Measurements from ENCODE around the gene ARRB2. TPM values are rescaled to one million over a fixed set of nuclear protein-coding genes. Genes with fewer than 3 reads are reported as not detected.
"Not testable (repeated sequence)": the region's sequence is repeated elsewhere in the genome, so short reads cannot be mapped to it uniquely, and the experiment has no call there.

The ARRB2 gene
- total RNA-seq, 1 experiment from 2014 or later = 82.2 TPM

- ChIA-PET POLR2A (ENCODE audit: low non-redundant PET) (no interaction called here), CTCF (no interaction called here)
- DNase-seq (ENCODE audit: low spot score) = no peak
- no peaks in the 10 kb centered on the region for H3K9me3 ChIP-seq (ENCODE audit: low read depth, low read length, poor library complexity, severe bottlenecking)
- no peak overlapping the region for H3K4me3 ChIP-seq (ENCODE audit: low read depth, low read length, poor library complexity, severe bottlenecking)
- H3K27me3 ChIP-seq (replicated peaks; ENCODE audit: insufficient read depth, low read depth, low read length, poor library complexity) = no peaks in the 10 kb centered on the region
- intact Hi-C loops (cut with micrococcal nuclease; ENCODE audit: unreplicated experiment) = no loop called here
- TF ChIP-seq CTCF (conservative IDR thresholded peaks at IDR 0.05; ENCODE audit: low read depth, low read length) (no peak), EZH2 (IDR thresholded peaks at IDR 0.05; ENCODE audit: borderline replicate concordance, low read depth, low read length, poor library complexity, severe bottlenecking) (no peak)
- peaks cover 88% of the 10 kb centered on the region for H3K36me3 ChIP-seq (ENCODE audit: insufficient read depth, low read length, poor library complexity, severe bottlenecking)
- no peaks in the 10 kb centered on the region for H3K4me1 ChIP-seq (ENCODE audit: insufficient read depth, low read length, poor library complexity, severe bottlenecking)
- H3K27ac ChIP-seq (ENCODE audit: low read depth, low read length, poor library complexity, severe bottlenecking) = no peak overlapping the region
- BruUV-seq (replicated peaks) = no TSS peak
Observed at GRCh38 chr17:4676791-4677190, 33.6 kb upstream of the ARRB2 start.

GRCh38 chr17:4678448-4679026 is 31.9 kb upstream of the ARRB2 start:
- no peak for TF ChIP-seq EZH2 (IDR thresholded peaks at IDR 0.05; ENCODE audit: borderline replicate concordance, low read depth, low read length, poor library complexity, severe bottlenecking)
- TF ChIP-seq CTCF (conservative IDR thresholded peaks at IDR 0.05; ENCODE audit: low read depth, low read length) = no peak
- H3K27ac ChIP-seq (ENCODE audit: low read depth, low read length, poor library complexity, severe bottlenecking) = no peak overlapping the region
- H3K9me3 ChIP-seq (ENCODE audit: low read depth, low read length, poor library complexity, severe bottlenecking) = no peaks in the 10 kb centered on the region
- H3K4me3 ChIP-seq (ENCODE audit: low read depth, low read length, poor library complexity, severe bottlenecking) = no peak overlapping the region
- ChIA-PET CTCF (no interaction called here), POLR2A (ENCODE audit: low non-redundant PET) (no interaction called here)
- no peaks in the 10 kb centered on the region for H3K4me1 ChIP-seq (ENCODE audit: insufficient read depth, low read length, poor library complexity, severe bottlenecking)
- DNase-seq (ENCODE audit: low spot score) = no peak
- no peaks in the 10 kb centered on the region for H3K27me3 ChIP-seq (replicated peaks; ENCODE audit: insufficient read depth, low read depth, low read length, poor library complexity)
- peaks cover 82% of the 10 kb centered on the region for H3K36me3 ChIP-seq (ENCODE audit: insufficient read depth, low read length, poor library complexity, severe bottlenecking)
- no TSS peak for BruUV-seq (replicated peaks)
- intact Hi-C loops (cut with micrococcal nuclease; ENCODE audit: unreplicated experiment) = no loop called here

GRCh38 chr17:4679658-4680057 is 30.8 kb upstream of the ARRB2 start:
- peaks cover 72% of the 10 kb centered on the region for H3K36me3 ChIP-seq (ENCODE audit: insufficient read depth, low read length, poor library complexity, severe bottlenecking)
- no peak for TF ChIP-seq CTCF (conservative IDR thresholded peaks at IDR 0.05; ENCODE audit: low read depth, low read length)
- no peak for TF ChIP-seq EZH2 (IDR thresholded peaks at IDR 0.05; ENCODE audit: borderline replicate concordance, low read depth, low read length, poor library complexity, severe bottlenecking)
- no peak for DNase-seq (ENCODE audit: low spot score)
- intact Hi-C loops (cut with micrococcal nuclease; ENCODE audit: unreplicated experiment) = no loop called here
- H3K4me3 ChIP-seq (ENCODE audit: low read depth, low read length, poor library complexity, severe bottlenecking) = no peak overlapping the region
- ChIA-PET CTCF (no interaction called here), POLR2A (ENCODE audit: low non-redundant PET) (no interaction called here)
- H3K9me3 ChIP-seq (ENCODE audit: low read depth, low read length, poor library complexity, severe bottlenecking) = no peaks in the 10 kb centered on the region
- no TSS peak for BruUV-seq (replicated peaks)
- no peak overlapping the region for H3K27ac ChIP-seq (ENCODE audit: low read depth, low read length, poor library complexity, severe bottlenecking)
- no peaks in the 10 kb centered on the region for H3K4me1 ChIP-seq (ENCODE audit: insufficient read depth, low read length, poor library complexity, severe bottlenecking)
- H3K27me3 ChIP-seq (replicated peaks; ENCODE audit: insufficient read depth, low read depth, low read length, poor library complexity) = no peaks in the 10 kb centered on the region

- H3K4me3 ChIP-seq (ENCODE audit: low read depth, low read length, poor library complexity, severe bottlenecking); BruUV-seq (replicated peaks); intact Hi-C loops (cut with micrococcal nuclease; ENCODE audit: unreplicated experiment); DNase-seq (ENCODE audit: low spot score); H3K4me1 ChIP-seq (ENCODE audit: insufficient read depth, low read length, poor library complexity, severe bottlenecking); H3K27ac ChIP-seq (ENCODE audit: low read depth, low read length, poor library complexity, severe bottlenecking); H3K27me3 ChIP-seq (replicated peaks; ENCODE audit: insufficient read depth, low read depth, low read length, poor library complexity); H3K9me3 ChIP-seq (ENCODE audit: low read depth, low read length, poor library complexity, severe bottlenecking); CTCF ChIA-PET: not testable (repeated sequence)
- POLR2A ChIA-PET (ENCODE audit: low non-redundant PET) = interaction anchor here (0.6 kb wide), 1 partner anchor 14 kb away, joined by 9 read pairs; no protein-coding TSS in a partner anchor
- H3K36me3 ChIP-seq (ENCODE audit: insufficient read depth, low read length, poor library complexity, severe bottlenecking) = peaks cover 59% of the 10 kb centered on the region
Observed at GRCh38 chr17:4683739-4684138, 26.7 kb upstream of the ARRB2 start.

- H3K9me3 ChIP-seq (ENCODE audit: low read depth, low read length, poor library complexity, severe bottlenecking); H3K4me3 ChIP-seq (ENCODE audit: low read depth, low read length, poor library complexity, severe bottlenecking); POLR2A ChIA-PET (ENCODE audit: low non-redundant PET); H3K27ac ChIP-seq (ENCODE audit: low read depth, low read length, poor library complexity, severe bottlenecking); CTCF ChIA-PET; H3K27me3 ChIP-seq (replicated peaks; ENCODE audit: insufficient read depth, low read depth, low read length, poor library complexity); intact Hi-C loops (cut with micrococcal nuclease; ENCODE audit: unreplicated experiment); DNase-seq (ENCODE audit: low spot score); BruUV-seq (replicated peaks); H3K4me1 ChIP-seq (ENCODE audit: insufficient read depth, low read length, poor library complexity, severe bottlenecking): not testable (repeated sequence)
- H3K36me3 ChIP-seq (ENCODE audit: insufficient read depth, low read length, poor library complexity, severe bottlenecking) = peaks cover 55% of the 10 kb centered on the region
Observed at GRCh38 chr17:4689872-4690271, 20.6 kb upstream of the ARRB2 start.

Measured in A673 (cell line).